Cardiac fibroblast (primary cell): ENCODE data around the gene SLC14A1.
A peak's percentile ranks its signal among the peaks of the same experiment; 100 is the strongest.

Source experiments
- DNase-seq, 2 donors: peaks; one replicate each; pipeline versions ENCODE4 v3.0.0 to v3.0.0-alpha.2; 2010; ENCODE audit warnings: low read depth in 2 of 2
- H3K4me3 ChIP-seq, 2 donors: replicated peaks in 1 of 2; 1 replicate in 1 of 2; 2 replicates in 1 of 2; pipeline ENCODE4 v1.5.1; 2011; ENCODE audit warnings: low read depth in 2 of 2, low read length in 2 of 2, mild to moderate bottlenecking in 2 of 2, moderate library complexity in 1 of 2
- TF ChIP-seq, protein P1 (sequence below): IDR thresholded peaks from one replicate; pipeline ENCODE4 v1.5.1; 2011; ENCODE audit warnings: low read depth, mild to moderate bottlenecking, low read length, inconsistent platforms

Gene SLC14A1

DNA sequence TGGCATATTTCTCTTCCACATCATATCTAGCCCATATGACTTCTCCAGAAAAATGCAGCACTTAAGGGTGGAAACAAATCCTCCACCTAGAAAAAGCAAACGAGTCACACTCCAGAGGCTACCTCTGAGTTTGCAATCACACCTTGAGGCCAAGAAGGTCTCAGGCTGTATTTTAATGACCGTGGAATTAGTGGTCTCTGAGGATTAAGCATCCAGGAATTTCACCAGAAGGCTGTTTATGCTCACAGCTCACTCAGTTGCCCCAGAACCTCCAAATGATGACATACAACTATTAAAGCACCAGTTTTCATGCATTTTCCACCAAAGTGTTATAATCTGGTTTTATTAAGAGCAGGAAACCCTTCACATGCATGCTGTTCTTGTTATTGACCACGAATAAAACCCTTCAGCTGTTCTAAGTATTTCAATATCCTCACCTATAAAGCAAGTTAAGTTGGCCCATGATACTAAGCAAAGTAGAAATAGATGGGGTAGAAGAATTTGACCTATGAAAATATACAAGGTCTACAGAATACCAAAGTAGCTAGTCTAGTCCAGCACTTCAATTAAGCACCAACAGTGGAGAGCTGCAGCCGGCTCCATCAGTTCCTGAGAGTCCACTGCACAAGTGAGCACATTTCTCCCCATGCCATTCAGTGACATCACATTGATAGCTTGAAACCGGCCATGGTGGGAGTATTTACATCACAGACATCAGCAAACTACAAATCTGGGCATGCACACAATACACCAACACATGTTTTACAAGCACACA is 39.5 kb upstream of the SLC14A1 start:
- H3K4me3 ChIP-seq = no peak overlapping the region
- no peak for DNase-seq
- TF ChIP-seq, protein P1, sequence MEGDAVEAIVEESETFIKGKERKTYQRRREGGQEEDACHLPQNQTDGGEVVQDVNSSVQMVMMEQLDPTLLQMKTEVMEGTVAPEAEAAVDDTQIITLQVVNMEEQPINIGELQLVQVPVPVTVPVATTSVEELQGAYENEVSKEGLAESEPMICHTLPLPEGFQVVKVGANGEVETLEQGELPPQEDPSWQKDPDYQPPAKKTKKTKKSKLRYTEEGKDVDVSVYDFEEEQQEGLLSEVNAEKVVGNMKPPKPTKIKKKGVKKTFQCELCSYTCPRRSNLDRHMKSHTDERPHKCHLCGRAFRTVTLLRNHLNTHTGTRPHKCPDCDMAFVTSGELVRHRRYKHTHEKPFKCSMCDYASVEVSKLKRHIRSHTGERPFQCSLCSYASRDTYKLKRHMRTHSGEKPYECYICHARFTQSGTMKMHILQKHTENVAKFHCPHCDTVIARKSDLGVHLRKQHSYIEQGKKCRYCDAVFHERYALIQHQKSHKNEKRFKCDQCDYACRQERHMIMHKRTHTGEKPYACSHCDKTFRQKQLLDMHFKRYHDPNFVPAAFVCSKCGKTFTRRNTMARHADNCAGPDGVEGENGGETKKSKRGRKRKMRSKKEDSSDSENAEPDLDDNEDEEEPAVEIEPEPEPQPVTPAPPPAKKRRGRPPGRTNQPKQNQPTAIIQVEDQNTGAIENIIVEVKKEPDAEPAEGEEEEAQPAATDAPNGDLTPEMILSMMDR = no peak

DNA sequence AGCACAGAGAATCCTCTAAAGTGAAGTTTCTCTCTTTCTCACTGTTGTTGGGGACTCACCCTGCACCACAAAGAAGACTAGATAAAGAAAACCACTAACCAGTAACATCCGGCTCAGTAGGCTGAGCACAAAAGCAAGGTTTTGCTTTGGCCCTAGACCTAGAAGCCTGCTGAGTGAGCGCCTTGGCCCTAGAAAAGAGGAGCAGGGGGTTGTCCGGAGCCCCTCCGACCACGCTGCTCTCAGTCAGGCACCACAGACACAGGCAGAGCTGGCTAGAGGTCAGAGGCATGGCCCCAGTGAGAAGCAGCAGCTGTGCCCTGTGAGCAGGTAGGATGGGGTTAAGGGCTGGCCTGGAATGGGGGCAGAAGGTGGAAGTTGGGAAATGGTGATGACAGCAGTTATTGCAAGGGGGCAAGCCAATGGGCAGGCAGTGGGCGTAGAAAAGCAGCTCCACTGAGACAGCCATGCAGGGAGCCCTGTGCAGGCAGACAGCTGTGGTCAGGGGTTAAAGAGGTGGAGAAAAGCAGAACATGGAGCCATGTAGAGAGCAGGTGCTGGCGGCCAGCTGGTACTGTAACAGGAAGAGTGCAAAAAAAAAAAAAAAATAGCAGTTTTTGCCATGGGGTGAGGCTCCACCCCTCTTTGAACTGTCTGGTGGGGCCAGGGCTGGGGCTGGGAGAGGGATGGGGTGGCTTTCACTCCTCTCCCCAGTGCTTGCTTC is 36.9 kb upstream of the SLC14A1 start:
- TF ChIP-seq, protein P1 = no peak
- H3K4me3 ChIP-seq = no peak overlapping the region
- DNase-seq = no peak

DNA sequence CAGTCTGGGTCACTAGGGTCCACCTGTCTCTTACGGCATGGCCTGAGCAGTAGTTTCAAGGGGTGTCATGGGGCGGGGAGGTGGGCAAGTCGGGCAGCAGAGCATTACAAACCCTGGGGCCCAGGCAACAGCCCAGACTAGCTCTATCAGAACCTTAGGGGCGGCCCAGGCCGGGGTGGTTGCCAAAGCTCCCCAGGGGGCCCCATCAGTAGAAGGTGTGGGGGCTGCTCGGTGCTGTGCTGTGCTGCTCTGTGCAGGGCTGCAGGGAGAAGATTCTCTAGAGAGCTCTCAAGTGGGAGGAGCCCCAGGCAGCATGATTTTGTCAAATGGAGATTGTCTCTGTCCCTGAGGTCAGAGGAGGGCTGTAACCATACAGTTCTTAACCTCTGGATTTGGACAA is 36.4 kb upstream of the SLC14A1 start:
- no peak for DNase-seq
- TF ChIP-seq, protein P1 = no peak
- no peak overlapping the region for H3K4me3 ChIP-seq

DNA sequence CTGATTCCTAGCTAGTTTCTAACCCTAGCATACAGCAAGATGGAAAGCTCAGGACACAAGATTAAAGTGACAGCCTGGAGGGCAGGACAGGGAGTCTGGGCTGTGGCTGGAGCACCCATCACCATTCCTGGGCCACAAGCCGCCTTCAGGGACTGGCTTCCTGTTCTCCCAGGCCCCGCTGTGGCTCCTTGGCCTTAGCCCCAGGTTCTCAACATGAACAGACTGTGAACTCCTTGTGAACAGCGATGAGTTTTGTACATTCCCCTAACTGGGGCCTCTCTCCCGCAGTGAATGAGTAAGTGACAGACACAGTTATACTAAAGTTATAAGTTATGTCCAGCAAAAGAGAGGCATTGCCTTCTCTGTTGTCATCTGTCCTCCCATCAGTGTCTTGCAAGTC is 35.9 kb upstream of the SLC14A1 start:
- H3K4me3 ChIP-seq = no peak overlapping the region
- TF ChIP-seq, protein P1 = no peak
- DNase-seq = peak; percentile 27 to 33

DNA sequence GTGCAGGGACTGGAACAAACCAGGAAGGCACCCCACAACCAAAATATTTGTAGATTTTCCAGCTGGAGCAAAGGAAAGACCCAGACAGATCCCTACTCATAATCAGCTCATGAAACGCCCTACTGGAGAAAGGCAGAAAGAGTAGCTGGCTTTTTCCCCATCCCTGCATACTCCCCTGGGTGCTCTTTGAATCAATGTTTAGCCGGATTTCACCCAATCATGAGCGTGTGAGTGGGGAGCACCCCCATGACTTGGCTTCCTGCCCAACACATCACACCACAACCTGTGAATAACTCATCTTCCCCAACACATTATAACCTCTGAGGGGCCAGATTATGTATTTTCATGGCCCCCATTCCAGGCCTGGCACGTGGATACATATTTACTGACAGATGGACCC is 35.1 kb upstream of the SLC14A1 start:
- TF ChIP-seq, protein P1 = no peak
- H3K4me3 ChIP-seq = no peak overlapping the region
- no peak for DNase-seq

DNA sequence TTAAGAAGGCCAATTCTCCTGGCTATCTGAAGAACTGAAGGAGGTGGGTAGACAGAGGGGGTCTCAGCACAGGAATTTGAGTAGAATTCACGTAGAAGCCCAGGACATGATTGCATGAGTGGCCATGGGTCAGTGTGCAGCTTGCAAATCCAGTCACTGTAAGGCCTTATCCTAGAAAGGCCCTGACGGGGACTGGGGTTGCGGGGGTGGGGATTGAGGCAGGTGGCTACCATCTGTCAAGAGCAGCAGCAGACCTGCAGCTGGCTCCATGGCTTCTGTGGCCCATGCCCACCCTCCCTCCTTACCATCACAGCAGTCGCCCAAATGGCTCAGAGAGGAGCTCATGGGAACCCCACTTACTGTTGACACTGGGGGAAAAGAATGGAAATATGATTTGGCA is 34.6 kb upstream of the SLC14A1 start:
- no peak for DNase-seq
- no peak overlapping the region for H3K4me3 ChIP-seq
- TF ChIP-seq, protein P1 = no peak
